ENCODE data around the gene CCDC90B.

- no peak for TF ChIP-seq CTCF (IDR thresholded peaks at IDR 0.05)
- no peak for TF ChIP-seq POLR2A (IDR thresholded peaks at IDR 0.05)
Measured at GRCh38 chr11:83220260-83220659, 65.9 kb downstream of the CCDC90B start.

Data from tibial nerve (tissue), 3 donors.